ENCODE results near the gene RNF144B.

The RNF144B gene

DNA sequence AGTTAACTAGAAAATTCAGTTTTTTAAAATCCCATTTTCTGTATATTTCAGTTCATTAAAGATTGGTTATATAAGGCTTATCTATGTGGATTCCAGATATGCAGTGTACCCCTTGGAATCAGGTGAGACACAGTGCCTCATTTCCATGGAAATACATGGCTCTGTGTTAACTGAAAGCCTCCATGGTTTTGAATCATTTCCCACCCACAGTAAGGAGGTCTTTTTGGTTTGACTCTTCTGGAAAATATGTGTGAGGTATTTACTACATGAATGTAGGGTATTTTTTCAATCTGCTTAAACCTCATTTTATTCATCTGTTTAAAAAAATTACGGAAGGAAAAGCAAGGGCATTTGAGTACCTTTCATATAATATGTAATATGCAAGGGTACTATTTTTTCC is 25.5 kb downstream of the RNF144B start:
- Histone ChIP-seq H3K9me3 (ENCODE audit: control insufficient read depth, low read depth, low read length) (no peaks in the 10 kb centered on the region), H3K27ac (ENCODE audit: low read length) (no peak overlapping the region), H3K4me3 (ENCODE audit: low read length) (no peak overlapping the region), H3K27me3 (ENCODE audit: control insufficient read depth, insufficient read depth, low read length) (no peaks in the 10 kb centered on the region), H3K4me1 (ENCODE audit: control insufficient read depth, low read depth, low read length) (no peaks in the 10 kb centered on the region), H3K9ac (ENCODE audit: low read length) (no peak overlapping the region), H3K36me3 (ENCODE audit: control insufficient read depth, low read depth, low read length) (no peaks in the 10 kb centered on the region)

DNA sequence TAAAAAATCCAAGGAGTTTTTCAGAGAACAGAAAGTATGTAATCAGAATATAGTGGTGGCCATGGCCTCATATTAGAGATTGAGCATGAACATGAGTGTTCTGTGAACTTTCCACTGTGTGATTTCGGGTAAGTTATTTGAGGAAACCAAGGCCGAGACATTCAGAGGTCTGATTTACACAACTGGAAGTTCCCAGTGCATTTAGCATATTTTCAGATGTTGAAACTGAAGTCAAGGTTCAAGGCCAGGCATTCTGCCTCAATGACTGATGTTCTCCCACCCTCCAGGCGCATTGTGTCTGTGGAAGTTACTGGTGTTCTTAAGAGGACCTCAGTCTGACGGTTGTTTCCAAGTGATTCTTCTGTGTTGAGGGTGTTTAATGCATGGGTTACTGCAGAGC is 26.2 kb downstream of the RNF144B start:
- Histone ChIP-seq H3K9me3 (ENCODE audit: control insufficient read depth, low read depth, low read length) (no peaks in the 10 kb centered on the region), H3K36me3 (ENCODE audit: control insufficient read depth, low read depth, low read length) (no peaks in the 10 kb centered on the region), H3K9ac (ENCODE audit: low read length) (no peak overlapping the region), H3K27me3 (ENCODE audit: control insufficient read depth, insufficient read depth, low read length) (no peaks in the 10 kb centered on the region), H3K4me3 (ENCODE audit: low read length) (no peak overlapping the region), H3K4me1 (ENCODE audit: control insufficient read depth, low read depth, low read length) (no peaks in the 10 kb centered on the region), H3K27ac (ENCODE audit: low read length) (no peak overlapping the region)

DNA sequence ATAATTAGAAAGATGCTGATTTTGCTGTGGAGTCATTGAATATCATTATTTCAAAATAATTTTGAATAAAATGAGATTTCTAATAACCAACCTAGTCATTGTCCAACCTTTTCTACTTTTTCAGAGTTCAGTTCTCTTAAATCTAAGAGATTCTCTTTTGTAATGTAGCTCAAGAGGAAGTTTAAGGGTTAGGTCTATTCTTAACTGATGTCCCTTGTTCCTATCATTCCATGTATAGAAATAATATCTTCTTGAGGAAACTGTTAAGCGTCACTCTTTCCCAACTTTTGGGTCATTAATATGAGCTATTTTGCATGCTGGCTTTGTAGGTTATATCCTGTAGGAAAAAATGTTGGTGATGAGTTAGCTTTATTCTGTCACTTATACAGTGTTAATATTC is 27.0 kb downstream of the RNF144B start:
- Histone ChIP-seq H3K9ac (ENCODE audit: low read length) (no peak overlapping the region), H3K9me3 (ENCODE audit: control insufficient read depth, low read depth, low read length) (no peaks in the 10 kb centered on the region), H3K27me3 (ENCODE audit: control insufficient read depth, insufficient read depth, low read length) (no peaks in the 10 kb centered on the region), H3K36me3 (ENCODE audit: control insufficient read depth, low read depth, low read length) (no peaks in the 10 kb centered on the region), H3K27ac (ENCODE audit: low read length) (no peak overlapping the region), H3K4me3 (ENCODE audit: low read length) (no peak overlapping the region), H3K4me1 (ENCODE audit: control insufficient read depth, low read depth, low read length) (no peaks in the 10 kb centered on the region)

DNA sequence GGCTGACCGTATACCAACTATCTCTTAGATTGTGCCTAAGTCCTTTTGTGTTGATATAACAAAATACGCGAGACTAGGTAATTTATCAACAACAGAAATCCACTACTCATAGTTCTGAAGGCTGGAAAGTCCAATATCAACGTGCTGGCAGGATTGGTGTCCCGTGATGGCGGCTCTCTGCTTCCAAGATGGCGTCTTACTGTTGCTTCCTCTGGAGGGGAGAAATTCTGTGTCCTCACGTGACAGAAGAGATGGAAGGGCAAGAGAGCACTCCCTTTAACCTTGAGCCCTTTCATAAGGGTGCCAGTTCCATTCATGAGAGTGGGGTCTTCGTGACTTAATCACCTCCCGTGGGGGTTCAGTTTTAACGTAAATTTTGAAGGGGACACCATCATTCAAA is 28.1 kb downstream of the RNF144B start:
- no peaks in the 10 kb centered on the region for H3K27me3 ChIP-seq (ENCODE audit: control insufficient read depth, insufficient read depth, low read length)
- H3K27ac ChIP-seq (ENCODE audit: low read length), result no peak overlapping the region
- no peaks in the 10 kb centered on the region for H3K9me3 ChIP-seq (ENCODE audit: control insufficient read depth, low read depth, low read length)
- no peak overlapping the region for H3K4me3 ChIP-seq (ENCODE audit: low read length)
- H3K36me3 ChIP-seq (ENCODE audit: control insufficient read depth, low read depth, low read length), result no peaks in the 10 kb centered on the region
- H3K4me1 ChIP-seq (ENCODE audit: control insufficient read depth, low read depth, low read length), result no peaks in the 10 kb centered on the region
- no peak overlapping the region for H3K9ac ChIP-seq (ENCODE audit: low read length)

DNA sequence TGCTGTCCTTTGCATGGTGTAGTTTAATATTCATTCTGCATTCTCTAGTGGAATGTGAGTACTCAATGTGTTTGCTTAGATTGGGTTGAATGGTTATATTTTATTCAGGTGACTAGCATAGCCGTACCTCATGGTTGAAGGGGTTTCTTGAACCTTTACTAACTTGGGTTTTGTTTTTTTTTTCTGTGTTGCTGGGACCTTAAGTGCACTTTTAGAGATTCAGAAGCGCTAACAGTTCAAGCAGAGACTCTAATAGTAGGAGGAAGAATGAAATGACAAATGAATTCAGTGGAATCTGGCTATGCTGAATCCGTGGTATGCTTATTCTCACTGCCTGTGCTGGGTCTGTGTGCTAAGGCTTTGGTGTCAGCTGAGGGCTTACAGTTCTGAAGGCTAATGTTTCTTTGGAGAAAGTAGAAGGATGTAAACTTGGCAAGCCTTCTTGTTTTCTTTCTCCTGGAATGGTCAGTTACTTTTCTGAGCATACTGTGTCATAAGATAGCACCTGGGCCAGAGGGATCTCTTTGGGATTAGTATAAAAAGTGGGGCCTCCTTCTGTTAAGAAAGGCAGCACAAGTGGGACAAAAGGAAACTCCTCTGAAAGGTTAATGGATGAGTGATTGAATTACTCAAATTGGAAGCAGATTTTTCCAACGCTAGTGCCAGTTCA is 28.7 kb downstream of the RNF144B start:
- H3K4me1 ChIP-seq (ENCODE audit: control insufficient read depth, low read depth, low read length), result no peaks in the 10 kb centered on the region
- H3K4me3 ChIP-seq (ENCODE audit: low read length), result no peak overlapping the region
- no peaks in the 10 kb centered on the region for H3K36me3 ChIP-seq (ENCODE audit: control insufficient read depth, low read depth, low read length)

GRCh38 chr6:18416341-18416679 is 29.2 kb downstream of the RNF144B start:
- Histone ChIP-seq H3K36me3 (ENCODE audit: control insufficient read depth, low read depth, low read length) (no peaks in the 10 kb centered on the region), H3K27ac (ENCODE audit: low read length) (no peak overlapping the region), H3K27me3 (ENCODE audit: control insufficient read depth, insufficient read depth, low read length) (no peaks in the 10 kb centered on the region), H3K9me3 (ENCODE audit: control insufficient read depth, low read depth, low read length) (no peaks in the 10 kb centered on the region), H3K4me3 (ENCODE audit: low read length) (no peak overlapping the region), H3K4me1 (ENCODE audit: control insufficient read depth, low read depth, low read length) (no peaks in the 10 kb centered on the region), H3K9ac (ENCODE audit: low read length) (no peak overlapping the region)

More for the DNA sequence above, 28.7 kb downstream of the RNF144B start:
- H3K27me3 ChIP-seq (ENCODE audit: control insufficient read depth, insufficient read depth, low read length), result no peaks in the 10 kb centered on the region
- no peak overlapping the region for H3K27ac ChIP-seq (ENCODE audit: low read length)
- no peaks in the 10 kb centered on the region for H3K9me3 ChIP-seq (ENCODE audit: control insufficient read depth, low read depth, low read length)
- H3K9ac ChIP-seq (ENCODE audit: low read length), result no peak overlapping the region

GRCh38 chr6:18420328-18420727 is 33.2 kb downstream of the RNF144B start:
- Histone ChIP-seq H3K9ac (ENCODE audit: low read length) (no peak overlapping the region), H3K27ac (ENCODE audit: low read length) (no peak overlapping the region), H3K27me3 (ENCODE audit: control insufficient read depth, insufficient read depth, low read length) (no peaks in the 10 kb centered on the region), H3K4me3 (ENCODE audit: low read length) (no peak overlapping the region), H3K4me1 (ENCODE audit: control insufficient read depth, low read depth, low read length) (peaks cover 6% of the 10 kb centered on the region), H3K36me3 (ENCODE audit: control insufficient read depth, low read depth, low read length) (no peaks in the 10 kb centered on the region), H3K9me3 (ENCODE audit: control insufficient read depth, low read depth, low read length) (no peaks in the 10 kb centered on the region)

DNA sequence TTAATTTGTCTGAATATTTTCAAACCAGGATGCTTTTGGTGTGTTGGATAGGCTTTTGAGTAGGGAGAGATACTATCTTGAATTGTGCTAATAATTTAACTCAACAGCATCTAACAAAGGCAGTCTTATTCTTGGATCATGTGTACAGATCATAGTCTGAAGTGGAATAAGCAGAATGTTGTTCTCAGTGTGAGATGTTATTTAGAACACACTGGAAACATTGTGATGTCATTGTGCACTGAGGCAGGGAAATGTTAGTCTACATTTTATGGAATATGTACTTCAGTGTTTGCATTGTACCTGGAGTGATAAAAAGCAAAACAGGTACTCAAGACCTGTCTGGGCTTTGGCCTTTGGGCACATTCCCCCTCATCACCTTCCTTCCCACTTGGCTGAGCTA is 35.0 kb downstream of the RNF144B start:
- Histone ChIP-seq H3K4me3 (ENCODE audit: low read length) (no peak overlapping the region), H3K9ac (ENCODE audit: low read length) (no peak overlapping the region), H3K9me3 (ENCODE audit: control insufficient read depth, low read depth, low read length) (no peaks in the 10 kb centered on the region), H3K27ac (ENCODE audit: low read length) (no peak overlapping the region), H3K36me3 (ENCODE audit: control insufficient read depth, low read depth, low read length) (no peaks in the 10 kb centered on the region), H3K4me1 (ENCODE audit: control insufficient read depth, low read depth, low read length) (peaks cover 6% of the 10 kb centered on the region), H3K27me3 (ENCODE audit: control insufficient read depth, insufficient read depth, low read length) (no peaks in the 10 kb centered on the region)

DNA sequence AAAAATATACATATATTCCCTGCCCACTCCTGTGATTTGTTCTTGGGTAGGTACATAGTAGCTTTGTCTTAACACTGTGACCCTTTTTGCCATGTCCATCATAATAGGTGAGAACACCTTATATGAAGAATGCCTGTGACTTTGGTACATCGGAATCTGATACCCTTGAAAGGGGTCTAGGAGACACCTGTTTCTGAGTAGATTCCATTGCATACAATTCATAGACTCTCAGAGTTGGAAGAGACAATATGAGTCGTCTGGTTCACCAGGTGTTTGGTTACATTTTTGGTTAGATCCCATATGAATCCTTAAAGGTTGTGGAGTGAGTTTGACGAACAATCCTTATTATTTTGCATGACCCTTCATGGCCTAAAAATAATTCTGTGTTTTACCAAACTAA is 36.3 kb downstream of the RNF144B start:
- no peak overlapping the region for H3K27ac ChIP-seq (ENCODE audit: low read length)
- H3K36me3 ChIP-seq (ENCODE audit: control insufficient read depth, low read depth, low read length), result no peaks in the 10 kb centered on the region
- no peaks in the 10 kb centered on the region for H3K27me3 ChIP-seq (ENCODE audit: control insufficient read depth, insufficient read depth, low read length)
- no peaks in the 10 kb centered on the region for H3K9me3 ChIP-seq (ENCODE audit: control insufficient read depth, low read depth, low read length)
- peaks cover 6% of the 10 kb centered on the region for H3K4me1 ChIP-seq (ENCODE audit: control insufficient read depth, low read depth, low read length)
- no peak overlapping the region for H3K9ac ChIP-seq (ENCODE audit: low read length)
- no peak overlapping the region for H3K4me3 ChIP-seq (ENCODE audit: low read length)

- Histone ChIP-seq H3K27me3 (ENCODE audit: control insufficient read depth, insufficient read depth, low read length) (no peaks in the 10 kb centered on the region), H3K9me3 (ENCODE audit: control insufficient read depth, low read depth, low read length) (no peaks in the 10 kb centered on the region), H3K27ac (ENCODE audit: low read length) (no peak overlapping the region), H3K4me1 (ENCODE audit: control insufficient read depth, low read depth, low read length) (peaks cover 6% of the 10 kb centered on the region), H3K4me3 (ENCODE audit: low read length) (no peak overlapping the region), H3K9ac (ENCODE audit: low read length) (no peak overlapping the region), H3K36me3 (ENCODE audit: control insufficient read depth, low read depth, low read length) (no peaks in the 10 kb centered on the region)
These were observed 37.1 kb downstream of the RNF144B start for GRCh38 chr6:18424201-18424600.

GRCh38 chr6:18425218-18425617 is 38.1 kb downstream of the RNF144B start:
- no peak overlapping the region for H3K27ac ChIP-seq (ENCODE audit: low read length)
- no peaks in the 10 kb centered on the region for H3K27me3 ChIP-seq (ENCODE audit: control insufficient read depth, insufficient read depth, low read length)
- H3K9me3 ChIP-seq (ENCODE audit: control insufficient read depth, low read depth, low read length), result no peaks in the 10 kb centered on the region
- peaks cover 6% of the 10 kb centered on the region for H3K4me1 ChIP-seq (ENCODE audit: control insufficient read depth, low read depth, low read length)
- no peaks in the 10 kb centered on the region for H3K36me3 ChIP-seq (ENCODE audit: control insufficient read depth, low read depth, low read length)
- H3K9ac ChIP-seq (ENCODE audit: low read length), result no peak overlapping the region
- no peak overlapping the region for H3K4me3 ChIP-seq (ENCODE audit: low read length)

DNA sequence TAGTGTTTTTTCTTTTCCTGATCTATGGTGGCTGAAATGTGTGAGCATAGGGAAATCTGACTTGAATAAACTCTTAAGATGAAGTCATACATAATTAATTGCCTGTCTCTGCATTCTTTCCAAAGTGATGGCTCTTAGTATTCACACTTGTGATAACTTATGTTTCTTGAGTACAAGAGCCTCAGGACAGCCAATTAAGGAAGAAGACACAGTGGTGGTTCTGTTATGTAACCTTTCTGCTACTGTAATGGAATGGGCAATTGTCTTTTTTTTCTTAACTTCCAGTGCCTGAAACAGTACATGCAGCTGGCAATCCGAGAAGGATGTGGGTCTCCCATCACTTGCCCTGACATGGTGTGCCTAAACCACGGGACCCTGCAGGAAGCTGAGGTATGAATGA is 40.1 kb downstream of the RNF144B start:
- Histone ChIP-seq H3K9me3 (ENCODE audit: control insufficient read depth, low read depth, low read length) (no peaks in the 10 kb centered on the region), H3K27ac (ENCODE audit: low read length) (no peak overlapping the region), H3K27me3 (ENCODE audit: control insufficient read depth, insufficient read depth, low read length) (no peaks in the 10 kb centered on the region), H3K4me3 (ENCODE audit: low read length) (no peak overlapping the region), H3K9ac (ENCODE audit: low read length) (no peak overlapping the region), H3K36me3 (ENCODE audit: control insufficient read depth, low read depth, low read length) (no peaks in the 10 kb centered on the region), H3K4me1 (ENCODE audit: control insufficient read depth, low read depth, low read length) (peaks cover 6% of the 10 kb centered on the region)

Measured in iPS-18a (cell line).